ENCODE results near the gene ZFYVE19.

The ZFYVE19 gene

GRCh38 chr15:40823572-40824343, 16.9 kb downstream of the ZFYVE19 start:
- Histone ChIP-seq H3K27me3 (ENCODE audit: insufficient read depth, low read length) (no peaks in the 10 kb centered on the region), H3K9ac (ENCODE audit: low read depth, low read length) (no peak overlapping the region), H3K4me3 (ENCODE audit: low read length) (no peak overlapping the region), H3K27ac (ENCODE audit: low read depth, low read length) (no peak overlapping the region), H3K9me3 (ENCODE audit: insufficient read depth, low read depth, low read length) (no peaks in the 10 kb centered on the region), H3K4me1 (ENCODE audit: insufficient read depth, low read length) (no peaks in the 10 kb centered on the region), H3K36me3 (ENCODE audit: insufficient read depth, low read length) (no peaks in the 10 kb centered on the region)
- WGBS: no CpG with 5 or more reads among the region's 1 CpG

- Histone ChIP-seq H3K27ac (ENCODE audit: low read depth, low read length) (no peak overlapping the region), H3K4me3 (ENCODE audit: low read length) (no peak overlapping the region), H3K9me3 (ENCODE audit: insufficient read depth, low read depth, low read length) (no peaks in the 10 kb centered on the region), H3K27me3 (ENCODE audit: insufficient read depth, low read length) (no peaks in the 10 kb centered on the region), H3K36me3 (ENCODE audit: insufficient read depth, low read length) (no peaks in the 10 kb centered on the region), H3K9ac (ENCODE audit: low read depth, low read length) (no peak overlapping the region), H3K4me1 (ENCODE audit: insufficient read depth, low read length) (0 out of 2 replicates have a peak, but pooled peaks cover 3% of the 10 kb centered on the region)
- 86% methylated on average over 5 of the region's 5 CpGs for WGBS
Measured at GRCh38 chr15:40825661-40826422, 19.0 kb downstream of the ZFYVE19 start.

- H3K27me3 ChIP-seq (ENCODE audit: insufficient read depth, low read length): no peaks in the 10 kb centered on the region
- no peaks in the 10 kb centered on the region for H3K9me3 ChIP-seq (ENCODE audit: insufficient read depth, low read depth, low read length)
- H3K4me3 ChIP-seq (ENCODE audit: low read length): no peak overlapping the region
- no peak overlapping the region for H3K27ac ChIP-seq (ENCODE audit: low read depth, low read length)
- H3K36me3 ChIP-seq (ENCODE audit: insufficient read depth, low read length): no peaks in the 10 kb centered on the region
- H3K4me1 ChIP-seq (ENCODE audit: insufficient read depth, low read length): 0 out of 2 replicates have a peak, but pooled peaks cover 3% of the 10 kb centered on the region
- no peak overlapping the region for H3K9ac ChIP-seq (ENCODE audit: low read depth, low read length)
- WGBS: over 99% methylated on average over 4 of the region's 4 CpGs
Measured at GRCh38 chr15:40826423-40827075, 19.7 kb downstream of the ZFYVE19 start.

GRCh38 chr15:40828447-40829036, 21.7 kb downstream of the ZFYVE19 start, which contains the start of gene PPP1R14D:
Gene PPP1R14D (minus strand): TSS chr15:40828708. CDS start chr15:40828641, 67 bp downstream.
- Histone ChIP-seq H3K4me1 (ENCODE audit: insufficient read depth, low read length) (0 out of 2 replicates have a peak, but pooled peaks cover 3% of the 10 kb centered on the region), H3K27me3 (ENCODE audit: insufficient read depth, low read length) (no peaks in the 10 kb centered on the region), H3K36me3 (ENCODE audit: insufficient read depth, low read length) (no peaks in the 10 kb centered on the region), H3K9me3 (ENCODE audit: insufficient read depth, low read depth, low read length) (no peaks in the 10 kb centered on the region), H3K9ac (ENCODE audit: low read depth, low read length) (no peak within 1 kb of the TSS), H3K27ac (ENCODE audit: low read depth, low read length) (no peak within 1 kb of the TSS), H3K4me3 (ENCODE audit: low read length) (no peak within 1 kb of the TSS)
- WGBS: 93% methylated on average over 6 of the region's 6 CpGs

- H3K27ac ChIP-seq (ENCODE audit: low read depth, low read length): no peak overlapping the region
- H3K4me1 ChIP-seq (ENCODE audit: insufficient read depth, low read length): 0 out of 2 replicates have a peak, but pooled peaks cover 3% of the 10 kb centered on the region
- 86% methylated on average over 7 of the region's 7 CpGs for WGBS
- H3K9me3 ChIP-seq (ENCODE audit: insufficient read depth, low read depth, low read length): no peaks in the 10 kb centered on the region
- no peak overlapping the region for H3K4me3 ChIP-seq (ENCODE audit: low read length)
- H3K27me3 ChIP-seq (ENCODE audit: insufficient read depth, low read length): no peaks in the 10 kb centered on the region
- no peaks in the 10 kb centered on the region for H3K36me3 ChIP-seq (ENCODE audit: insufficient read depth, low read length)
- H3K9ac ChIP-seq (ENCODE audit: low read depth, low read length): no peak overlapping the region
Measured at GRCh38 chr15:40829115-40829514, 22.2 kb downstream of the ZFYVE19 start.

- H3K27ac ChIP-seq (ENCODE audit: low read depth, low read length): no peak overlapping the region; the same call in 1 of the 2 replicates
- no peaks in the 10 kb centered on the region for H3K27me3 ChIP-seq (ENCODE audit: insufficient read depth, low read length)
- H3K36me3 ChIP-seq (ENCODE audit: insufficient read depth, low read length): no peaks in the 10 kb centered on the region
- no peaks in the 10 kb centered on the region for H3K9me3 ChIP-seq (ENCODE audit: insufficient read depth, low read depth, low read length)
- no peak overlapping the region for H3K9ac ChIP-seq (ENCODE audit: low read depth, low read length)
- WGBS: 39% methylated on average over 1 of the region's 2 CpGs
- 0 out of 2 replicates have a peak, but pooled peaks cover 3% of the 10 kb centered on the region for H3K4me1 ChIP-seq (ENCODE audit: insufficient read depth, low read length)
- no peak overlapping the region for H3K4me3 ChIP-seq (ENCODE audit: low read length)
Measured at GRCh38 chr15:40830884-40831283, 24.0 kb downstream of the ZFYVE19 start.

GRCh38 chr15:40831861-40832260, 25.0 kb downstream of the ZFYVE19 start:
- Histone ChIP-seq H3K9ac (ENCODE audit: low read depth, low read length) (no peak overlapping the region), H3K4me1 (ENCODE audit: insufficient read depth, low read length) (0 out of 2 replicates have a peak, but pooled peaks cover 3% of the 10 kb centered on the region), H3K4me3 (ENCODE audit: low read length) (no peak overlapping the region), H3K36me3 (ENCODE audit: insufficient read depth, low read length) (no peaks in the 10 kb centered on the region), H3K9me3 (ENCODE audit: insufficient read depth, low read depth, low read length) (no peaks in the 10 kb centered on the region), H3K27ac (ENCODE audit: low read depth, low read length) (no peak overlapping the region), H3K27me3 (ENCODE audit: insufficient read depth, low read length) (no peaks in the 10 kb centered on the region)
- 86% methylated on average over 1 of the region's 1 CpG for WGBS

GRCh38 chr15:40832903-40833302, 26.0 kb downstream of the ZFYVE19 start:
- no peaks in the 10 kb centered on the region for H3K9me3 ChIP-seq (ENCODE audit: insufficient read depth, low read depth, low read length)
- H3K9ac ChIP-seq (ENCODE audit: low read depth, low read length): no peak overlapping the region
- H3K4me3 ChIP-seq (ENCODE audit: low read length): no peak overlapping the region
- no peaks in the 10 kb centered on the region for H3K36me3 ChIP-seq (ENCODE audit: insufficient read depth, low read length)
- 0 out of 2 replicates have a peak, but pooled peaks cover 3% of the 10 kb centered on the region for H3K4me1 ChIP-seq (ENCODE audit: insufficient read depth, low read length)
- H3K27me3 ChIP-seq (ENCODE audit: insufficient read depth, low read length): no peaks in the 10 kb centered on the region
- H3K27ac ChIP-seq (ENCODE audit: low read depth, low read length): no peak overlapping the region

GRCh38 chr15:40836020-40836419, 29.1 kb downstream of the ZFYVE19 start:
- no peak overlapping the region for H3K27ac ChIP-seq (ENCODE audit: low read depth, low read length)
- no peaks in the 10 kb centered on the region for H3K27me3 ChIP-seq (ENCODE audit: insufficient read depth, low read length)
- no peak overlapping the region for H3K4me3 ChIP-seq (ENCODE audit: low read length)
- no peaks in the 10 kb centered on the region for H3K36me3 ChIP-seq (ENCODE audit: insufficient read depth, low read length)
- H3K4me1 ChIP-seq (ENCODE audit: insufficient read depth, low read length): no peaks in the 10 kb centered on the region
- no peak overlapping the region for H3K9ac ChIP-seq (ENCODE audit: low read depth, low read length)
- 100% methylated on average over 1 of the region's 1 CpG for WGBS
- H3K9me3 ChIP-seq (ENCODE audit: insufficient read depth, low read depth, low read length): no peaks in the 10 kb centered on the region

GRCh38 chr15:40838756-40839155, 31.9 kb downstream of the ZFYVE19 start:
- WGBS: 93% methylated on average over 4 of the region's 5 CpGs
- Histone ChIP-seq H3K36me3 (ENCODE audit: insufficient read depth, low read length) (no peaks in the 10 kb centered on the region), H3K27ac (ENCODE audit: low read depth, low read length) (no peak overlapping the region), H3K9me3 (ENCODE audit: insufficient read depth, low read depth, low read length) (no peaks in the 10 kb centered on the region), H3K4me3 (ENCODE audit: low read length) (no peak overlapping the region), H3K9ac (ENCODE audit: low read depth, low read length) (no peak overlapping the region), H3K4me1 (ENCODE audit: insufficient read depth, low read length) (0 out of 2 replicates have a peak, but pooled peaks cover 5% of the 10 kb centered on the region), H3K27me3 (ENCODE audit: insufficient read depth, low read length) (peaks cover 11% of the 10 kb centered on the region)
